ENCODE results near the gene PABPN1L.

Gene PABPN1L

DNA sequence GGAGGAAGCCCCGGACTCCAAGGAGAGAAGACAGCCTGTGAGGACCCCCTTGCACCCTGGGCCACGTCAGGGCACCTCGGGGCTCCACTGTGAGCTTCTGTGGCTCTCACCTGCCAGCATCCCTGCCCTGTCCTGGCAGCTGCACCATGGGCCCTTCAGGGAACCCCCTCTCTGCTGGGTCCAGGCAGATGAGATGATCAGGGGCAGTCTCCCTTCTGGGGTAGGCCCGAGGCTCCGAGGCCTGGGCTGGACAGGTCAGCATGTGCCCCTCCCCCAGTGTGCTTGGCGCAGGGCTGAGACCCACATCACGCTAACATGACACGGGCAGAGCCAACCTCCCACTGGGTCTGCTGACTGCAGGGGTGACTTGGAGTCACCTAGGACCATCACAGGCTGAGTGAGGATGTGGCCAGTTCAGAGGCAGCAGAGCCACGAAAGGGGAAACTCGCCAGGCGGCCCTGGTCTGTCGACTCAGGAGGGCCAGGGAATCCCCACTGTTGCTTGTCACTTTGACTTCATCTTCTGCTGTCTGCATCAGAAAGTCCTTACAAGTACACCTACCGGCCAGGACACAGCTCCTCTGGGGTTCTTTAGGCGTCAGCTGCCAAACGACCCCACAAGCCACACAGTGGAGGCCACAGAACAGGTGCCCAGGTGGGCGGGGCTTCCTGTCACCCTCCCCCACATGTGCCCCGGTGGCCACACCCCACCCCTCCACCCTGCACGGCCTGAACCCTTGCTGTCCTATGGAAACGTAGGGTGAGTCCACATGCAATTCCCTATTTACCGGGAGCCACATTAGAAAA, 12.0 kb downstream of the PABPN1L start:
- H3K4me3 ChIP-seq (ENCODE audit: severe bottlenecking): no peak overlapping the region
- no peak for DNase-seq (ENCODE audit: low spot score)
- H3K27ac ChIP-seq (ENCODE audit: poor library complexity, severe bottlenecking): no peak overlapping the region
- no peak for ATAC-seq (ENCODE audit: low read depth)
- TF ChIP-seq, protein P1, sequence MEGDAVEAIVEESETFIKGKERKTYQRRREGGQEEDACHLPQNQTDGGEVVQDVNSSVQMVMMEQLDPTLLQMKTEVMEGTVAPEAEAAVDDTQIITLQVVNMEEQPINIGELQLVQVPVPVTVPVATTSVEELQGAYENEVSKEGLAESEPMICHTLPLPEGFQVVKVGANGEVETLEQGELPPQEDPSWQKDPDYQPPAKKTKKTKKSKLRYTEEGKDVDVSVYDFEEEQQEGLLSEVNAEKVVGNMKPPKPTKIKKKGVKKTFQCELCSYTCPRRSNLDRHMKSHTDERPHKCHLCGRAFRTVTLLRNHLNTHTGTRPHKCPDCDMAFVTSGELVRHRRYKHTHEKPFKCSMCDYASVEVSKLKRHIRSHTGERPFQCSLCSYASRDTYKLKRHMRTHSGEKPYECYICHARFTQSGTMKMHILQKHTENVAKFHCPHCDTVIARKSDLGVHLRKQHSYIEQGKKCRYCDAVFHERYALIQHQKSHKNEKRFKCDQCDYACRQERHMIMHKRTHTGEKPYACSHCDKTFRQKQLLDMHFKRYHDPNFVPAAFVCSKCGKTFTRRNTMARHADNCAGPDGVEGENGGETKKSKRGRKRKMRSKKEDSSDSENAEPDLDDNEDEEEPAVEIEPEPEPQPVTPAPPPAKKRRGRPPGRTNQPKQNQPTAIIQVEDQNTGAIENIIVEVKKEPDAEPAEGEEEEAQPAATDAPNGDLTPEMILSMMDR (IDR thresholded peaks at IDR 0.05; ENCODE audit: poor library complexity, severe bottlenecking): no peak
- H3K27me3 ChIP-seq (ENCODE audit: insufficient read depth, poor library complexity, severe bottlenecking): no peaks in the 10 kb centered on the region
- H3K4me1 ChIP-seq (ENCODE audit: insufficient read depth, poor library complexity, severe bottlenecking): no peaks in the 10 kb centered on the region
- H3K9me3 ChIP-seq (ENCODE audit: severe bottlenecking): no peaks in the 10 kb centered on the region
- H3K36me3 ChIP-seq (ENCODE audit: low read depth): peaks cover 11% of the 10 kb centered on the region

DNA sequence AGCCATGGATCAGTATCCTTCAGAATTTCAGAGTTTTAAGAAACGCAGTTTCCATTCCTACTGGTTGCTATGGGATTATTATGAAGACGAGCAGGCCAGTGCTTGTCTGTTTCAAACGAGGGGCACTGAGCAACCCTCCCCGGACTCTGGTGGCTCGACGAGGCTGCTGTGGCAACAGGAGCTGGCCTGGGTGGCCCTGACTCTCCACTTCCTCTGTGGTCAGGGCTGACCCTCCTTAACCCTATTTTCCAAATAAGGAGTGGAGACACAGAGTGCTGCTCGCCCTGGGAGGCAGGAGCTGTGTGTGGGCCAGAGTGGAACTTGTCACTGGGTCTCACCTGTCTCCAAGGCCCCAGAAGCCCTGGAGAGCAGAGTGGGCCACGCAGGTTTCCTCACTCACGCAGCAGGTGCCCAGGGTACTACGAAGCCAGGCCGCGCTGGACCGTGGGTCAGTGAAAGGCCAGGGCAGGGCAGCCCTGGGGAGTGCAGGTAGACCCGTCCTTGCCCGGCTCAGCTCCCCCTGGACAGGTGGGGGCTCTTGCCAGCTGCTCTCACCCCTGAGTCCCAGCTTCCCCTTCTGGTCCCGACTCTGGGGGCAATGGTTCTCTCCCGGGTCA, 13.0 kb downstream of the PABPN1L start:
- no peak overlapping the region for H3K4me3 ChIP-seq (ENCODE audit: severe bottlenecking)
- no peak for DNase-seq (ENCODE audit: low spot score)
- TF ChIP-seq, protein P1 (IDR thresholded peaks at IDR 0.05; ENCODE audit: poor library complexity, severe bottlenecking): no peak

DNA sequence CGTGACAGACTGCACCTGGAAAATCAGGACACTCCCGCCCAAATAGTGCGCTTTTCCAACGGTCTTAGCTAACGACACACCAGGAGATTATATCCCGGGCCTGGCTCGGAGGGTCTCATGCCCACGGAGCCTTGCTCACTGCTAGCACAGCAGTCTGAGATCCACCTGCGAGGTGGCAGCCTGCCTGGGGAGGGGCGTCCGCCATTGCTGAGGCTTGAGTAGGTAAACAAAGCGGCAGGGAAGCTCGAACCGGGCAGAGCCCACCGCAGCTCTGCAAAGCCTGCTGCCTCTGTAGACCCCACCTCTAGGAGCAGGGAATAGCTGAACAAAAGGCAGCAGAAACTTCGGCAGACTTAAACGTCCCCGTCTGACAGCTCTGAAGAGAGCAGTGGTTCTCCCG, 14.8 kb downstream of the PABPN1L start:
- Histone ChIP-seq H3K36me3 (ENCODE audit: low read depth) (peaks cover 7% of the 10 kb centered on the region; the same call in 1 of the 2 replicates), H3K27me3 (ENCODE audit: insufficient read depth, poor library complexity, severe bottlenecking) (no peaks in the 10 kb centered on the region), H3K9me3 (ENCODE audit: severe bottlenecking) (no peaks in the 10 kb centered on the region), H3K27ac (ENCODE audit: poor library complexity, severe bottlenecking) (no peak overlapping the region), H3K4me1 (ENCODE audit: insufficient read depth, poor library complexity, severe bottlenecking) (no peaks in the 10 kb centered on the region), H3K4me3 (ENCODE audit: severe bottlenecking) (no peak overlapping the region)
- TF ChIP-seq, protein P1 (IDR thresholded peaks at IDR 0.05; ENCODE audit: poor library complexity, severe bottlenecking): no peak
- DNase-seq (ENCODE audit: low spot score): no peak
- no peak for ATAC-seq (ENCODE audit: low read depth)

More for the DNA sequence above, 13.0 kb downstream of the PABPN1L start:
- Histone ChIP-seq H3K27ac (ENCODE audit: poor library complexity, severe bottlenecking) (no peak overlapping the region), H3K9me3 (ENCODE audit: severe bottlenecking) (no peaks in the 10 kb centered on the region), H3K27me3 (ENCODE audit: insufficient read depth, poor library complexity, severe bottlenecking) (no peaks in the 10 kb centered on the region), H3K36me3 (ENCODE audit: low read depth) (peaks cover 7% of the 10 kb centered on the region; the same call in 1 of the 2 replicates), H3K4me1 (ENCODE audit: insufficient read depth, poor library complexity, severe bottlenecking) (no peaks in the 10 kb centered on the region)
- no peak for ATAC-seq (ENCODE audit: low read depth)

DNA sequence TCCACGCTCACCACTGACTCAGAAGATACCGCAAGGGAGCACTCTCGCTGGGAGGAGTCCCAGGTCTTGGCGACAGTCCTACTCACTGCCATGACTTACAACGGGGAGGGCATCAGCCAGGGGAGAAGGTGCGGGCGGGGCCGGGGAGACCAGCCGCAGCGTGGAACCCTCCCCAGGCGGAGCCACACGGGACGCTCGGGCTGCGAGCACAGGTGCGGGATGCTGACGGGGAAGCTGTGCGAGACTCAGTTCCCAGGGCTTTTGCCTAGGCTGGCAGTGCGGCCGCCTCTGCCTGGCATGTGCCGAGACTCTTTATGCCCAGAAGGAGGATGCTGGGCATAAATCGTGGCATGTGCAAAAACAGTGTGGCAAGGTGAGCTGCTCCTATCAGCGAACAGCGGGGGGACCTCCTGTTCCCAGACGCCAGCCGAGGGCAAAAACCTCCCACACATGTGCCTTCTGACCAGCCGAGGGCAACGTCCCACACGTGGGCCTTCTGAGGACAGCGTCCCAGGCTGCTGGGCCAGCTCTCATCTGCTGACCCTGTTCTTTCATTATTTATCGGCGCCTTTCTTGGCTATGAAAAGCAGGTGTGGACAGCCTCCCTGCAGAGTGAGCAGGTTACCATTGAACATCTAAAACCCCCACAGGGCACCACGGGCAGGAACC, 15.8 kb downstream of the PABPN1L start:
- no peaks in the 10 kb centered on the region for H3K4me1 ChIP-seq (ENCODE audit: insufficient read depth, poor library complexity, severe bottlenecking)
- DNase-seq (ENCODE audit: low spot score): no peak
- TF ChIP-seq, protein P1 (IDR thresholded peaks at IDR 0.05; ENCODE audit: poor library complexity, severe bottlenecking): no peak
- peaks cover 6% of the 10 kb centered on the region; the same call in 1 of the 2 replicates for H3K36me3 ChIP-seq (ENCODE audit: low read depth)
- ATAC-seq (ENCODE audit: low read depth): no peak
- no peaks in the 10 kb centered on the region for H3K27me3 ChIP-seq (ENCODE audit: insufficient read depth, poor library complexity, severe bottlenecking)
- H3K4me3 ChIP-seq (ENCODE audit: severe bottlenecking): no peak overlapping the region
- H3K27ac ChIP-seq (ENCODE audit: poor library complexity, severe bottlenecking): no peak overlapping the region
- no peaks in the 10 kb centered on the region for H3K9me3 ChIP-seq (ENCODE audit: severe bottlenecking)
